SK-N-SH (cell line): ENCODE results near the gene ALDH1L1. TPM values are rescaled to one million over a fixed set of nuclear protein-coding genes. Genes with fewer than 3 reads are reported as not detected.

Experiments
- CTCF ChIA-PET: fragments of 300-600, 350-600 bp; formaldehyde crosslinking; extraction: SDS; loops from one replicate; lab custom pipeline; 2021; lab: Yijun Ruan, JAX
- POLR2A ChIA-PET: fragments of 350-600 bp; sonication (Branson Sonifier 250); formaldehyde crosslinking; extraction: SDS; loops from one replicate; lab custom pipeline; 2020; ENCODE audit warnings: antibody characterized with exemption, inconsistent platforms; lab: Yijun Ruan, JAX
- DNase-seq: peaks from one replicate; pipeline ENCODE4 v3.0.0; 2012
- H2AFZ ChIP-seq: fragments of 200-600 bp; sonication (generic); 2 replicates; pipeline ENCODE4 v1.8.1; 2016; ENCODE audit warnings: antibody characterized with exemption, mild to moderate bottlenecking, low read depth
- H3F3A ChIP-seq: fragments of 200-600 bp; sonication (generic); replicated peaks from 2 replicates; pipeline ENCODE3; 2016; ENCODE audit warnings: antibody characterized with exemption, mild to moderate bottlenecking; ENCODE audit not compliant: insufficient read depth
- H3K27ac ChIP-seq, 2 experiments: fragments of 200-500 bp in 1 of 2; fragments of 200-600 bp in 1 of 2; sonication (Bioruptor generic) in 1 of 2; sonication (generic), shearing (Covaris generic) in 1 of 2; 2 replicates each; pipeline versions ENCODE4 v1.5.1 to v1.6.1; 2014 to 2016; ENCODE audit warnings: low read depth in 2 of 2, inconsistent platforms in 1 of 2, low read length in 1 of 2, mild to moderate bottlenecking in 1 of 2, mixed read lengths in 1 of 2
- H3K27me3 ChIP-seq: fragments of 200-600 bp; sonication (generic), shearing (Covaris generic); 2 replicates; pipeline ENCODE4 v1.6.1; 2016; ENCODE audit warnings: mixed run types; ENCODE audit not compliant: insufficient read depth
- H3K36me3 ChIP-seq, 2 experiments: fragments of 200-500 bp in 1 of 2; fragments of 200-600 bp in 1 of 2; sonication (Bioruptor generic) in 1 of 2; sonication (generic) in 1 of 2; replicated peaks in 1 of 2; 2 replicates each; pipeline versions ENCODE3 to v1.5.1; 2014 to 2016; ENCODE audit warnings: low read length in 1 of 2, mild to moderate bottlenecking in 1 of 2; ENCODE audit not compliant: insufficient read depth in 2 of 2, control insufficient read depth in 1 of 2
- H3K4me1 ChIP-seq, 2 experiments: fragments of 200-500 bp in 1 of 2; fragments of 200-600 bp in 1 of 2; sonication (Bioruptor generic) in 1 of 2; sonication (generic), shearing (Covaris generic) in 1 of 2; 2 replicates each; pipeline versions ENCODE4 v1.5.1 to v1.6.1; 2014 to 2016; ENCODE audit warnings: low read depth in 1 of 2, low read length in 1 of 2, mixed run types in 1 of 2; ENCODE audit not compliant: insufficient read depth in 2 of 2, control insufficient read depth in 1 of 2
- H3K4me2 ChIP-seq: fragments of 200-600 bp; sonication (generic), shearing (Covaris generic); 2 replicates; pipeline ENCODE4 v1.6.1; 2017; ENCODE audit warnings: mixed run types
- H3K4me3 ChIP-seq, 2 experiments: fragments of 200-500 bp in 1 of 2; fragments of 200-600 bp in 1 of 2; sonication (Bioruptor generic) in 1 of 2; sonication (generic), shearing (Covaris generic) in 1 of 2; 2 replicates each; pipeline versions ENCODE4 v1.5.1 to v1.8.1; 2014 to 2016; ENCODE audit warnings: low read depth in 2 of 2, inconsistent platforms in 1 of 2, low read length in 1 of 2, mild to moderate bottlenecking in 1 of 2, mixed read lengths in 1 of 2, moderate library complexity in 1 of 2
- H3K79me2 ChIP-seq: fragments of 200-600 bp; sonication (generic); 2 replicates; pipeline ENCODE4 v1.8.1; 2017; ENCODE audit warnings: mild to moderate bottlenecking; ENCODE audit not compliant: insufficient read depth
- H3K9ac ChIP-seq: fragments of 200-600 bp; sonication (generic); 2 replicates; pipeline ENCODE4 v1.6.1; 2017; ENCODE audit warnings: mixed run types
- H3K9me2 ChIP-seq: fragments of 200-600 bp; sonication (generic); 2 replicates; pipeline ENCODE4 v1.6.1; 2017; ENCODE audit warnings: mixed run types
- H3K9me3 ChIP-seq: fragments of 200-600 bp; sonication (generic); 2 replicates; pipeline ENCODE4 v1.6.1; 2017; ENCODE audit warnings: mixed run types, mild to moderate bottlenecking, moderate library complexity
- H4K20me1 ChIP-seq: fragments of 200-600 bp; sonication (generic); 2 replicates; pipeline ENCODE4 v1.6.1; 2017; ENCODE audit warnings: mild to moderate bottlenecking, mixed run types; ENCODE audit not compliant: insufficient read depth
- CTCF ChIP-seq: fragments of 200-600 bp; sonication (generic); IDR thresholded peaks from 2 replicates; pipeline ENCODE4 v1.6.1; 2017; ENCODE audit warnings: antibody characterized with exemption, mild to moderate bottlenecking, moderate library complexity
- EP300 ChIP-seq, 2 experiments: IDR thresholded peaks; 2 replicates each; pipeline versions ENCODE4 v1.4.0 to v1.6.1; 2012; ENCODE audit warnings: borderline replicate concordance in 1 of 2, low read depth in 1 of 2, low read length in 1 of 2
- EZH2phosphoT487 ChIP-seq: fragments of 200-600 bp; sonication (generic); IDR thresholded peaks from 2 replicates; pipeline ENCODE4 v1.6.1; 2017; ENCODE audit warnings: low read depth, mixed run types, mild to moderate bottlenecking, antibody characterized with exemption, moderate library complexity, borderline replicate concordance
- FOXJ3 ChIP-seq: sonication (generic); formaldehyde crosslinking; IDR thresholded peaks from 2 replicates; pipeline ENCODE4 v1.5.1; 2020; ENCODE audit warnings: mild to moderate bottlenecking, missing genetic modification reagents
- GABPA ChIP-seq: IDR thresholded peaks from 2 replicates; pipeline ENCODE4 v1.4.0; 2012; ENCODE audit warnings: low read depth, mild to moderate bottlenecking
- JUND ChIP-seq: IDR thresholded peaks from 2 replicates; pipeline ENCODE4 v1.4.0; 2012
- MAX ChIP-seq: IDR thresholded peaks from 2 replicates; pipeline ENCODE4 v1.4.0; 2012; ENCODE audit warnings: low read depth
- RAD21 ChIP-seq: IDR thresholded peaks from 2 replicates; pipeline ENCODE4 v1.6.1; 2012; ENCODE audit warnings: mild to moderate bottlenecking, low read length
- USF2 ChIP-seq: fragments of 150-350 bp; IDR thresholded peaks from 2 replicates; pipeline ENCODE4 v1.6.1; 2017; ENCODE audit warnings: antibody characterized with exemption, low read length, low read depth, borderline replicate concordance
- YY1 ChIP-seq: IDR thresholded peaks from 2 replicates; pipeline ENCODE4 v1.4.0; 2012; ENCODE audit warnings: low read depth, mild to moderate bottlenecking
- WGBS: methylation state at CpG from one replicate; pipeline ENCODE4 v1.1.6; 2017; ENCODE audit warnings: low lambda C conversion rate; 5-methylcytosine and 5-hydroxymethylcytosine counted together
- polyA plus RNA-seq, 3 experiments: library from polyadenylated mRNA; depleted of rRNA; stranded (reverse); fragments of >200 nt; gene quantifications; 2 replicates each; pipeline ENCODE4 v1.2.3, GENCODE V29; 2012

The ALDH1L1 gene
- polyA plus RNA-seq, 1 of the 3 experiments (the other 2 are of a cell fraction): not detected

GRCh38 chr3:126181398-126181725, 976 bp upstream of the ALDH1L1 start (continued):
- TF ChIP-seq USF2 (no peak), FOXJ3 (CRISPR knock-in tag) (no peak)

- CTCF ChIA-PET: interaction anchor here (0.8 to 1.7 kb wide), 7 partner anchors 14 to 296 kb away, joined by 3 to 4 read pairs (median 4); partner anchors contain the start of gene ZXDC
Measured at GRCh38 chr3:126179825-126180476, 435 bp downstream of the ALDH1L1 start.

GRCh38 chr3:126170073-126170777, 10.2 kb downstream of the ALDH1L1 start:
- CTCF ChIA-PET: interaction anchor here (0.8 to 3.3 kb wide), 3 partner anchors 12 to 36 kb away, joined by 3 to 12 read pairs (median 4); no protein-coding TSS in a partner anchor
- no peaks in the 10 kb centered on the region for H3K79me2 ChIP-seq
- H3K4me1 ChIP-seq: no peaks in the 10 kb centered on the region; a peak in 1 of 4 replicates
- H3F3A ChIP-seq: no peaks in the 10 kb centered on the region
- H3K4me2 ChIP-seq: no peak overlapping the region
- no peaks in the 10 kb centered on the region for H4K20me1 ChIP-seq
- no peak overlapping the region for H3K4me3 ChIP-seq
- no peaks in the 10 kb centered on the region; the same call in 1 of the 2 replicates for H3K27me3 ChIP-seq
- no peak overlapping the region for H3K9ac ChIP-seq
- TF ChIP-seq RAD21 (no peak), MAX (no peak), JUND (no peak), EZH2phosphoT487 (no peak), GABPA (no peak), EP300 (IDR thresholded peaks at IDR 0.05; ENCODE audit: borderline replicate concordance in 1 of 2, low read depth in 1 of 2, low read length in 1 of 2) (no peak), CTCF (no peak)
- POLR2A ChIA-PET: no interaction called here
- no peak overlapping the region for H2AFZ ChIP-seq
- WGBS: 78% methylated on average over 8 of the region's 8 CpGs
- H3K9me3 ChIP-seq: no peaks in the 10 kb centered on the region
- no peak overlapping the region for H3K27ac ChIP-seq
- H3K36me3 ChIP-seq: no peaks in the 10 kb centered on the region
- DNase-seq: no peak
- H3K9me2 ChIP-seq: peaks cover 5% of the 10 kb centered on the region

More at GRCh38 chr3:126179825-126180476, 435 bp downstream of the ALDH1L1 start:
- POLR2A ChIA-PET: no interaction called here
- no peaks in the 10 kb centered on the region for H3K79me2 ChIP-seq
- peaks cover 0 to 10% of the 10 kb centered on the region in 2 experiments; a peak in 1 of 4 replicates for H3K4me1 ChIP-seq
- H3K4me3 ChIP-seq: peak overlapping the region in 1 of 2 experiments; percentile 45; a peak in 2 of 4 replicates
- H3K4me2 ChIP-seq: peak overlapping the region; percentile 73; the same call in 1 of the 2 replicates
- H3K9me3 ChIP-seq: no peaks in the 10 kb centered on the region
- no peak overlapping the region for H3K9ac ChIP-seq
- no peak overlapping the region for H3K27ac ChIP-seq
- H4K20me1 ChIP-seq: no peaks in the 10 kb centered on the region
- whole genome bisulfite sequencing: 12% methylated on average over 3 of the region's 47 CpGs
- peaks cover 50% of the 10 kb centered on the region for H3K27me3 ChIP-seq
- H3F3A ChIP-seq: no peaks in the 10 kb centered on the region
- 0 out of 2 replicates have a peak overlapping the region, but pooled peaks have one; percentile 56 for H2AFZ ChIP-seq
- H3K9me2 ChIP-seq: no peaks in the 10 kb centered on the region
- no peaks in the 10 kb centered on the region for H3K36me3 ChIP-seq
- peak; percentile 85 for DNase-seq
- TF ChIP-seq USF2: no peak
- TF ChIP-seq YY1: no peak
